Measurements from ENCODE around the gene PKLR. TPM values are rescaled to one million over a fixed set of nuclear protein-coding genes. Genes with fewer than 3 reads are reported as not detected.

PKLR gene
- total and polyA plus RNA-seq, 2 of the 8 experiments (the other 6 are each of a cell fraction or from before 2014, with no cell fraction given), result 2.3 to 7.5 TPM

DNA sequence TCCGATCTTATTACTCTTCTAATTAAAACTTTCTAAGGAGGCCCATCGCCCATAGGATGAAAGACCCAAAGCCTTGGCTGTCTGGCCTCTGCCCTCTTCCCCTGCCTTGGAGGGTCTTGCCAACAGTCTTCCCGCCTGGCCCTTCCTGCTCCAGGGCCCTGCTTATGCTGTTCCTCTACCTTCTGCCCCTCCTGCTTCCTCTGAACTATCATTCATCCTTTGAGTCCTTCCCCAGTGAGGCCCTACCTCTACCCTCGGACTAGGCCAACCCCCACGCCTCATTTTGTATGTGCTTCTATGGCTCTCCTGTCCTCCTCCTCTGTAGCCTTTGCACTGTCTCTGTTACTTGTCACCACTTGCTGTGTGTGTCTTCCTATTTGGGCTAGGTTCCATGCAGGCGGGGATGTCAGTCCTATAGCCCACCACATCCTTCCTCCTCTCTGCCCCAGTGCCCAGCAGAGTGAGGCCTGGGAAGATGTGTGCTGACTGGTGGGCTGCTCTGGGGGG is 24.8 kb upstream of the PKLR start:
- ChIA-PET POLR2A (ENCODE audit: partially characterized antibody) (interaction anchor here (1.6 kb wide), 1 partner anchor 11 kb away, joined by 4 read pairs; no protein-coding TSS in a partner anchor), CTCF (ENCODE audit: partially characterized antibody) (interaction anchor here (1.3 to 15.0 kb wide), 4 partner anchors 10 to 76 kb away, joined by 3 to 227 read pairs (median 26); partner anchors contain the start of gene ENTREP3)
- 94% methylated on average over 6 of the region's 6 CpGs; no CpG with 5 or more reads in 1 of the 2 experiments for WGBS, 2 experiments (ENCODE audit: extremely low coverage in 1 of 2, insufficient coverage in 1 of 2, insufficient read length in 1 of 2, insufficient replicate concordance in 2 of 2, low coverage in 1 of 2, low lambda C conversion rate in 2 of 2, missing lambda C conversion rate in 1 of 2)
- Histone ChIP-seq H3K4me3 (ENCODE audit: extremely low read depth in 1 of 4, insufficient read depth in 2 of 4, low read depth in 3 of 4, low read length in 4 of 4) (peak overlapping the region in 1 of 4 experiments; percentile 87; a peak in 2 of 8 replicates), H2BK15ac (ENCODE audit: low read length) (no peak overlapping the region), H3K9me3 (ENCODE audit: insufficient read depth in 2 of 2, low read depth in 1 of 2, low read length in 1 of 2) (no peaks in the 10 kb centered on the region), H3K4ac (replicated peaks; ENCODE audit: insufficient read length, low read depth, low read length) (no peak overlapping the region), H3K56ac (replicated peaks; ENCODE audit: insufficient read length, low read depth, low read length) (no peak overlapping the region), H3K79me1 (ENCODE audit: low read depth, low read length) (peaks cover 6% of the 10 kb centered on the region), H3K4me1 (replicated peaks in 1 of 4; ENCODE audit: control insufficient read depth in 3 of 4, insufficient read depth in 4 of 4, low read length in 3 of 4) (peaks cover 4 to 23% (median 12%) of the 10 kb centered on the region in 4 experiments; a peak in 6 of 7 replicates), H2BK20ac (ENCODE audit: low read length) (no peak overlapping the region), H2AFZ (ENCODE audit: low read length) (no peak overlapping the region), H3K27ac (ENCODE audit: low read depth, low read length) (no peak overlapping the region), H4K5ac (ENCODE audit: insufficient read length, low read depth, low read length) (no peak overlapping the region), H2BK12ac (ENCODE audit: low read depth, low read length) (peak overlapping the region; percentile 17; the same call in 1 of the 2 replicates), H3K14ac (ENCODE audit: insufficient read length) (no peak overlapping the region), H3K18ac (ENCODE audit: extremely low read depth, low read length) (no peak overlapping the region), H3K79me2 (ENCODE audit: control insufficient read depth in 1 of 2, insufficient read depth in 2 of 2, low read length in 2 of 2) (peaks cover 0 to 4% of the 10 kb centered on the region in 2 experiments; a peak in 1 of 4 replicates), H2AK5ac (ENCODE audit: low read depth, low read length) (0 out of 2 replicates have a peak overlapping the region, but pooled peaks have one; percentile 9), H4K20me1 (replicated peaks in 1 of 2; ENCODE audit: control insufficient read depth in 1 of 2, insufficient read depth in 2 of 2, low read length in 2 of 2) (peaks cover 8 to 9% of the 10 kb centered on the region in 2 experiments), H3K4me2 (ENCODE audit: insufficient read depth in 1 of 2, low read depth in 2 of 2, low read length in 2 of 2) (peak overlapping the region; percentile 73 to 97; a peak in 1 of 4 replicates), H3K23ac (ENCODE audit: insufficient read length) (no peak overlapping the region), H2BK120ac (replicated peaks; ENCODE audit: low read depth, low read length) (no peak overlapping the region), H2BK5ac (ENCODE audit: low read depth, low read length) (no peak overlapping the region; the same call in 1 of the 2 replicates), H4K91ac (replicated peaks; ENCODE audit: insufficient read length, low read length) (no peak overlapping the region), H3K36me3 (ENCODE audit: control insufficient read depth in 2 of 4, insufficient read depth in 4 of 4, low read length in 3 of 4) (peaks cover 0 to 29% (median 3%) of the 10 kb centered on the region in 4 experiments; a peak in 7 of 8 replicates), H3K9ac (replicated peaks in 1 of 4; ENCODE audit: extremely low read depth in 1 of 4, low read depth in 3 of 4, low read length in 3 of 4) (no peak overlapping the region), H3K23me2 (ENCODE audit: low read depth, low read length) (peaks cover 13% of the 10 kb centered on the region; the same call in 1 of the 2 replicates), H4K8ac (ENCODE audit: extremely low read depth, insufficient read depth, low read length) (no peak overlapping the region), H3K27me3 (replicated peaks in 1 of 4; ENCODE audit: control insufficient read depth in 3 of 4, extremely low read depth in 1 of 4, insufficient read depth in 3 of 4, low read length in 3 of 4) (peaks cover 0 to 5% (median 3%) of the 10 kb centered on the region in 4 experiments; a peak in 4 of 7 replicates)
- no peak for DNase-seq (ENCODE audit: low read depth in 1 of 2, low spot score in 2 of 2)
- TF ChIP-seq EZH2 (IDR thresholded peaks at IDR 0.05; ENCODE audit: low read depth, low read length, severe bottlenecking) (no peak), SP2 (IDR thresholded peaks at IDR 0.05; ENCODE audit: low read length) (no peak), SIN3A (conservative IDR thresholded peaks at IDR 0.05 in 1 of 2, IDR thresholded peaks at IDR 0.05 in 1 of 2; ENCODE audit: low read depth in 1 of 2, low read length in 2 of 2) (no peak), SAP30 (IDR thresholded peaks at IDR 0.05; ENCODE audit: insufficient read depth, insufficient replicate concordance, low read length) (no peak)
- FAIRE-seq, result no peak

Data from H1 (cell line).